Liver (tissue), 9 donors: ENCODE measurements around the gene XPO5. TPM values are rescaled to one million over a fixed set of nuclear protein-coding genes. Genes with fewer than 3 reads are reported as not detected.

Source experiments
- DNase-seq: peaks from one replicate; pipeline ENCODE4 v3.0.0-alpha.2; 2017; ENCODE audit warnings: low spot score
- H3K27ac ChIP-seq, 2 donors: one replicate each; pipeline ENCODE4 v1.7.0; 2013; ENCODE audit warnings: inconsistent platforms in 2 of 2, low read length in 2 of 2, control low read depth in 1 of 2, low read depth in 1 of 2, mild to moderate bottlenecking in 1 of 2
- H3K27me3 ChIP-seq, 4 donors: one replicate each; pipeline versions ENCODE4 v1.6.1 to v1.7.0; 2013; ENCODE audit warnings: low read length in 3 of 4, inconsistent platforms in 1 of 4, mild to moderate bottlenecking in 1 of 4, moderate library complexity in 1 of 4; ENCODE audit not compliant: control insufficient read depth in 4 of 4, insufficient read depth in 4 of 4
- H3K36me3 ChIP-seq, 4 donors: one replicate each; pipeline versions ENCODE4 v1.6.1 to v1.7.0; 2013; ENCODE audit warnings: low read length in 3 of 4, mild to moderate bottlenecking in 3 of 4, low read depth in 1 of 4, moderate library complexity in 1 of 4; ENCODE audit not compliant: control insufficient read depth in 4 of 4, insufficient read depth in 3 of 4
- H3K4me1 ChIP-seq, 4 donors: one replicate each; pipeline versions ENCODE4 v1.6.1 to v1.7.0; 2013; ENCODE audit warnings: low read length in 3 of 4, mild to moderate bottlenecking in 3 of 4, moderate library complexity in 1 of 4; ENCODE audit not compliant: control insufficient read depth in 4 of 4, insufficient read depth in 4 of 4
- H3K4me3 ChIP-seq, 3 donors: one replicate each; pipeline versions ENCODE4 v1.6.1 to v1.7.0; 2013; ENCODE audit warnings: low read length in 3 of 3, control low read depth in 1 of 3, low read depth in 1 of 3, mild to moderate bottlenecking in 1 of 3
- H3K9ac ChIP-seq, 2 donors: one replicate each; pipeline ENCODE4 v1.7.0; 2013; ENCODE audit warnings: low read length in 2 of 2, mild to moderate bottlenecking in 2 of 2, moderate library complexity in 2 of 2, control low read depth in 1 of 2, low read depth in 1 of 2
- H3K9me3 ChIP-seq, 4 donors: one replicate each; pipeline versions ENCODE4 v1.6.1 to v1.7.0; 2013; ENCODE audit warnings: low read length in 3 of 4; ENCODE audit not compliant: control insufficient read depth in 4 of 4
- ATF3 ChIP-seq: IDR thresholded peaks from 2 replicates; pipeline ENCODE4 v1.6.1; 2016; ENCODE audit warnings: antibody characterized with exemption
- CTCF ChIP-seq: fragments of 150-350 bp; IDR thresholded peaks from 2 replicates; pipeline ENCODE4 v1.5.1; 2017; ENCODE audit warnings: improper control_type of control experiment, low read depth, low read length; ENCODE audit not compliant: missing input control
- EGR1 ChIP-seq, 2 donors: IDR thresholded peaks; 2 replicates each; pipeline ENCODE4 v1.6.1; 2016 to 2018; ENCODE audit warnings: antibody characterized with exemption in 2 of 2, low read depth in 2 of 2
- FOXA1 ChIP-seq: IDR thresholded peaks from 2 replicates; pipeline ENCODE4 v1.6.1; 2016; ENCODE audit warnings: antibody characterized with exemption
- FOXA2 ChIP-seq: IDR thresholded peaks from 2 replicates; pipeline ENCODE4 v1.6.1; 2016; ENCODE audit warnings: antibody characterized with exemption
- GABPA ChIP-seq, 2 donors: IDR thresholded peaks in 1 of 2; conservative IDR thresholded peaks in 1 of 2; 2 replicates each; pipeline ENCODE4 v1.6.1; 2016; ENCODE audit warnings: antibody characterized with exemption in 2 of 2, mild to moderate bottlenecking in 1 of 2, moderate library complexity in 1 of 2
- HNF4A ChIP-seq, 2 donors: conservative IDR thresholded peaks; 2 replicates each; pipeline ENCODE4 v1.6.1; 2016; ENCODE audit warnings: antibody characterized with exemption in 2 of 2, mild to moderate bottlenecking in 2 of 2
- HNF4G ChIP-seq: IDR thresholded peaks from 2 replicates; pipeline ENCODE4 v1.6.1; 2016; ENCODE audit warnings: antibody characterized with exemption
- JUND ChIP-seq, 2 donors: IDR thresholded peaks; 2 replicates each; pipeline ENCODE4 v1.6.1; 2016; ENCODE audit warnings: antibody characterized with exemption in 2 of 2
- MAX ChIP-seq: IDR thresholded peaks from 2 replicates; pipeline ENCODE4 v1.6.1; 2016; ENCODE audit warnings: antibody characterized with exemption
- NR2F2 ChIP-seq: IDR thresholded peaks from 2 replicates; pipeline ENCODE4 v1.6.1; 2016; ENCODE audit warnings: antibody characterized with exemption
- RAD21 ChIP-seq, 2 donors: IDR thresholded peaks; 2 replicates each; pipeline ENCODE4 v1.6.1; 2016; ENCODE audit warnings: antibody characterized with exemption in 2 of 2, mild to moderate bottlenecking in 2 of 2
- REST ChIP-seq: IDR thresholded peaks from 2 replicates; pipeline ENCODE4 v1.6.1; 2016; ENCODE audit warnings: antibody characterized with exemption, mild to moderate bottlenecking
- RXRA ChIP-seq, 2 donors: IDR thresholded peaks; 2 replicates each; pipeline ENCODE4 v1.6.1; 2017 to 2018; ENCODE audit warnings: antibody characterized with exemption in 2 of 2, mild to moderate bottlenecking in 1 of 2
- SP1 ChIP-seq: IDR thresholded peaks from 2 replicates; pipeline ENCODE4 v1.6.1; 2018; ENCODE audit warnings: antibody characterized with exemption, mild to moderate bottlenecking
- TAF1 ChIP-seq: conservative IDR thresholded peaks from 2 replicates; pipeline ENCODE4 v1.6.1; 2016; ENCODE audit warnings: antibody characterized with exemption, mild to moderate bottlenecking
- YY1 ChIP-seq: IDR thresholded peaks from 2 replicates; pipeline ENCODE4 v1.6.1; 2016; ENCODE audit warnings: antibody characterized with exemption, mild to moderate bottlenecking
- ZBTB33 ChIP-seq: IDR thresholded peaks from 2 replicates; pipeline ENCODE4 v1.6.1; 2016; ENCODE audit warnings: antibody characterized with exemption
- WGBS: extraction: QIAGEN DNeasy Blood & Tissue Kit; methylation state at CpG from one replicate; pipeline ENCODE4 v1.1.7; 2013; 5-methylcytosine and 5-hydroxymethylcytosine counted together
- polyA plus RNA-seq, 2 donors: library from polyadenylated mRNA; stranded (reverse) in 1 of 2; unstranded in 1 of 2; fragments of 200-250 nt in 1 of 2; fragments of >200 nt in 1 of 2; fragmentation: Nextera tagmentation in 1 of 2; extraction: Ambion mirVana in 1 of 2; gene quantifications; one replicate each; pipeline versions ENCODE4 v1.2.1 to v1.2.3, GENCODE V29; 2013 to 2015
- total RNA-seq, 2 donors: library from RNA; depleted of rRNA; stranded (reverse); fragments of >200 nt; gene quantifications; one replicate each; pipeline ENCODE4 v1.2.3, GENCODE V29; 2014
- donor health status: healthy.
- donor health status: healthy.
- donor health status: healthy.
- donor health status: healthy.
- donor health status: healthy.

The XPO5 gene
- total and polyA plus RNA-seq, 4 donors, result 6.1 to 15.8 (median 9.8) TPM

- H3K4me1 ChIP-seq, result no peaks in the 10 kb centered on the region
- H3K9me3 ChIP-seq, result no peaks in the 10 kb centered on the region
- TF ChIP-seq FOXA1, result no peak
- no peak for TF ChIP-seq JUND (IDR thresholded peaks at IDR 0.05)
- no peak for TF ChIP-seq ZBTB33
- no peak for TF ChIP-seq RAD21 (IDR thresholded peaks at IDR 0.05)
- no peak for TF ChIP-seq NR2F2
- TF ChIP-seq HNF4A (conservative IDR thresholded peaks at IDR 0.05), result no peak
- no peak for TF ChIP-seq HNF4G
- no peak for TF ChIP-seq EGR1 (IDR thresholded peaks at IDR 0.05; ENCODE audit: low read depth in 2 of 2)
- TF ChIP-seq MAX, result no peak
- no peak for TF ChIP-seq SP1
- no peaks in the 10 kb centered on the region for H3K27me3 ChIP-seq
- no peak overlapping the region for H3K9ac ChIP-seq
- 98% methylated on average over 1 of the region's 1 CpG for WGBS
- DNase-seq, result no peak
- no peak overlapping the region for H3K27ac ChIP-seq
- no peak overlapping the region for H3K4me3 ChIP-seq
- peaks cover 5 to 54% (median 26%) of the 10 kb centered on the region in 4 donors for H3K36me3 ChIP-seq
Observed at GRCh38 chr6:43532201-43532600, 43.6 kb downstream of the XPO5 start.

GRCh38 chr6:43524483-43524961 lies 51.3 kb downstream of the XPO5 start:
- Histone ChIP-seq H3K9ac (no peak overlapping the region), H3K4me3 (no peak overlapping the region), H3K4me1 (no peaks in the 10 kb centered on the region), H3K36me3 (peaks cover 18 to 89% (median 65%) of the 10 kb centered on the region in 4 donors), H3K9me3 (no peaks in the 10 kb centered on the region), H3K27ac (no peak overlapping the region), H3K27me3 (no peaks in the 10 kb centered on the region)
- TF ChIP-seq TAF1, result no peak
- 86% methylated on average over 10 of the region's 10 CpGs for WGBS
- no peak for DNase-seq

- no peak overlapping the region for H3K4me3 ChIP-seq
- no peak for TF ChIP-seq RAD21 (IDR thresholded peaks at IDR 0.05)
- TF ChIP-seq SP1, result no peak
- TF ChIP-seq YY1, result no peak
- no peak for TF ChIP-seq MAX
- no peak for TF ChIP-seq FOXA2
- no peak for TF ChIP-seq CTCF
- TF ChIP-seq JUND (IDR thresholded peaks at IDR 0.05), result no peak
- no peak for TF ChIP-seq HNF4G
- TF ChIP-seq ATF3, result no peak
- no peak for TF ChIP-seq EGR1 (IDR thresholded peaks at IDR 0.05; ENCODE audit: low read depth in 2 of 2)
- TF ChIP-seq HNF4A (conservative IDR thresholded peaks at IDR 0.05), result no peak
- TF ChIP-seq REST, result no peak
- TF ChIP-seq ZBTB33, result no peak
- TF ChIP-seq FOXA1, result no peak
- TF ChIP-seq RXRA (IDR thresholded peaks at IDR 0.05), result no peak
- no peak for TF ChIP-seq GABPA (IDR thresholded peaks at IDR 0.05 in 1 of 2, conservative IDR thresholded peaks at IDR 0.05 in 1 of 2)
Observed at GRCh38 chr6:43523284-43523683, 52.6 kb downstream of the XPO5 start.

More at GRCh38 chr6:43523284-43523683, 52.6 kb downstream of the XPO5 start:
- H3K4me1 ChIP-seq, result peaks cover 0 to 2% (median 2%) of the 10 kb centered on the region in 4 donors
- no peak overlapping the region for H3K9ac ChIP-seq
- no peak for DNase-seq
- H3K36me3 ChIP-seq, result peaks cover 16 to 81% (median 65%) of the 10 kb centered on the region in 4 donors
- WGBS, result 99% methylated on average over 3 of the region's 3 CpGs
- no peaks in the 10 kb centered on the region for H3K9me3 ChIP-seq
- H3K27me3 ChIP-seq, result no peaks in the 10 kb centered on the region
- no peak overlapping the region for H3K27ac ChIP-seq
